NK-92 (cell line): ENCODE data around the gene CCDC106.

Experiments
- DNase-seq: peaks from one replicate; lab custom pipeline; 2025; ENCODE audit not compliant: unreplicated experiment; lab: John Stamatoyannopoulos, UW

CCDC106 gene

DNA sequence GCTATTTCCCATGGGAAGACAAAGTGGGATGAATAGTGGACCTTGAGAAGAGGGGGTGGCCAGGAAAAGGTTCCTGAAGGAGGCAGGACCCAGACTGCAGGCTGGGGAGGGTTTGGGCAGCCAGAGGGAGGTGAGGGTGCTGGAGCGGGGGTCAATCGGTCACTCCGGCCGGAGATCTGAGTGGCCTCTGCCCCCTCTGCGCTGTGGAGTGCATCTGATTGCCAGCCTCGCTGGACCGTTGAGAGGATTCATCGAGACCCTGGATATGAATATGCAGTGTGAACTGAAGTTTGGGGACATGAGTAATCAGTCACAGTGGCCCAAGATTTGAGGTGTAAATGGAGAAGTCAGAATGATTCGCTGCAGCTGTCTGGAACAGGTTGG, 12.7 kb upstream of the CCDC106 start:
- DNase-seq = no peak

DNA sequence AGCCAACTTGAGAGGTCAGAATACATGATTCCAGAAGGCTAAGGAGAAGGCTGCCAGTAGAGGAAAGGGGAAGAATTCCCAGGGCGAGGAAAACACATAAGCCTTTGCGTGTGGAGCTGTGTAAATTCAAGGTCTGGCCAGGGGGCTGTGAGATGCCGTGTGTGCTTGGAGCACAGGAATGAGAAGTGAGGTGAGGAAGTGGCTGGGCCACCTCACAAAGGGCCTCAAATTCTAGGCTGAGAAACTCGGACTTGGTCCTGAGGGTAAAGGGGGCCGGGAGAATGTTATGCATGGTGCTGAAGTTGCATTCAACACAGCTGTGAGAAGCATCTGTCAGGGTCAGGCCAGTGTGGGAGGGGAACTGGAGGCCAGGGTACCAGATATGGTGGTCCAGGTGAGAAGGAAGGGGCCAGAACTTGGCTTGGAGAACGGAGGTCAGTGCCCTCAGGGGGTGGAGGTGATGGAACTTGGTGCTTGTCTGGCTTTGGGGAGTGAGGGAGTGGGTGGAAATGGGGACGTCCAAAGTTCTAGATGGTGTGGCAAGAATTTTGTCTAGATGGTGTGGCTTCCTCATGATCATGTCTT, 12.1 kb upstream of the CCDC106 start:
- no peak for DNase-seq

DNA sequence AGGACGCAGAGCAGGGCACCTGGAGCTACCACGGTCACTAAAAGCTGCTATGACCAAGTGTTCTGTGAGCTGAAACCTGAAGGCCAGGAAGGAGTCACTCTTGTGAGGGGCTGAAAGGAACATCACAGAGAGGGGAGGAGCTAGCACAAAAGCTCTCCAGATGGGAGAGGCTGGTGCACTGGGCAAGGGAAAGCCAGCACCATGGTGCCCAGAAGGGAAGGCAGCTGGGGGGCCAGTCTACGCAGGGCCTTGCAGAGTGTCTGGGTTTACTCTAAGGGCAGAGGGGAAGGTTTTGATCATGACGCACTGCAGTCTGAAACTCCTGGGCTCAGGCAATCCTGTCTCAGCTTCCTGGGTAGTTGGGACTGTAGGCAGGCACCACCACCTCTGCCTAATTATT, 11.3 kb upstream of the CCDC106 start:
- no peak for DNase-seq

DNA sequence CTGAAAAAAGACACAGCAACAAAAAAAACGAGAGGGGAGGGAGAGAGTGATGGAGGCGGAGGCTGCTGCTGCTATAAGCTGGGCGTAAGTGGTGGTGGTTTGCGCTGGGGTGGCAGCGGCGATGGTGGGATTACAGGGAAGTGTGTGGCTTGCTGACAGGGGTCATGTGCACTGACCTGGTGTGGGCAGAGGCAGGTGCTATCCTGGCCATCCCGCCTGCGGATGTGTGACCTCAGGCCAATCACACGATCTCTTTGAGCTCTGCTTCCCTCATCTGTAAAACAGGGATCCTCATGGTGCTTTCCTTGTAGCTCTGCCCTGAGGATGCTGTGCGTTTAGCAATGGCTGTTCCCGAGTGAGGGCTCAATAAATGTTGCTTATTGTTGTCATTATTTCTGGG, 10.5 kb upstream of the CCDC106 start:
- DNase-seq = no peak

DNA sequence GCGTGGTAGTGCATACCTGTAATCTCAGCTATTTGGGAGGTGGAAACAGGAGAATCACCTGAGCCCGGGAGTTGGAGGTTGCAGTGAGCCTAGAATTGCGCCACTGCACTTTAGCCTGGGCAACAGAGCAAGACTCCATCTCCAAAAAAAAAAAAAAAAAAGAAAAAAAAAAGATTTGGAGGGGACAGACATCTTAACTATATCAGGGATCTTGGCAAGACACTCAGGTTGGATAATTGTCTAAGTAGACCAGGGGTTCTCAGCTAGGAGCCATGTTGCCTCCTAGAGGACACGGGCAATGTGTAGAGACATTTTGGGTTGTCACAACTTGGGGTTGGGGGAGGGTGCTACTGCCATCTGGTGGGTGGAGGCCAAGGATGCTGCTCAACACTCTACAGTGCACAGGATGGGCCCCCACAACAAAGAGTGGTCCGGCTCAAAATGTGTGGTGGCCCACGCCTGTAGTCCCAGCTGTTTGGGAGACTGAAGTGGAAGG, 9.1 kb upstream of the CCDC106 start:
- no peak for DNase-seq

DNA sequence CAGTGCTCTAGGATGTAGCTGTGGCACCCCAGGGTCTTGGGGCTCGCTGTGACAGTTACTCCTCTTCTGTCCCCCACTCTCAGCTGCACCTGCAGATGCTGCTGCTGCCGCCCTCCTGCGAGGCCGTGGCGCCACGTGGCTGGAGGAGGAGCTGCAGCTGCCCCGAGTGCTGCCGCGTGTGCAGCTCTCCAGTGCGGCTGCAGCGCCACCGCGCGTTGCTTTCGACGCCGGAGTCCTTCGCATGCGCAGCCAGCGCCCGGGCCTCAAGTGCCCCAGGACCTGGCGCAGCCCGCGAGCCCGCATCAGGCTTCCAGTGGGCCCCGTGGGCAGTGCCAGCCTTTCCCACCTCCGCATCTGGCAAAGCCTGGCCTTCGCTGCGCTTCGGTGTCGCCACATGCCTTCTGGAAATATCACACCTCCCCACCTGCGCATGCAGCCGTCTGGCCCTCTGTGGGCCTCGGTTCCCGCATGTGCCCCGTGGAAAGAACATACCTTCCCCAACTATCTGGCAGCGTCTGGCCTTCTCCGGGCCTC, 7.9 kb upstream of the CCDC106 start:
- no peak for DNase-seq

DNA sequence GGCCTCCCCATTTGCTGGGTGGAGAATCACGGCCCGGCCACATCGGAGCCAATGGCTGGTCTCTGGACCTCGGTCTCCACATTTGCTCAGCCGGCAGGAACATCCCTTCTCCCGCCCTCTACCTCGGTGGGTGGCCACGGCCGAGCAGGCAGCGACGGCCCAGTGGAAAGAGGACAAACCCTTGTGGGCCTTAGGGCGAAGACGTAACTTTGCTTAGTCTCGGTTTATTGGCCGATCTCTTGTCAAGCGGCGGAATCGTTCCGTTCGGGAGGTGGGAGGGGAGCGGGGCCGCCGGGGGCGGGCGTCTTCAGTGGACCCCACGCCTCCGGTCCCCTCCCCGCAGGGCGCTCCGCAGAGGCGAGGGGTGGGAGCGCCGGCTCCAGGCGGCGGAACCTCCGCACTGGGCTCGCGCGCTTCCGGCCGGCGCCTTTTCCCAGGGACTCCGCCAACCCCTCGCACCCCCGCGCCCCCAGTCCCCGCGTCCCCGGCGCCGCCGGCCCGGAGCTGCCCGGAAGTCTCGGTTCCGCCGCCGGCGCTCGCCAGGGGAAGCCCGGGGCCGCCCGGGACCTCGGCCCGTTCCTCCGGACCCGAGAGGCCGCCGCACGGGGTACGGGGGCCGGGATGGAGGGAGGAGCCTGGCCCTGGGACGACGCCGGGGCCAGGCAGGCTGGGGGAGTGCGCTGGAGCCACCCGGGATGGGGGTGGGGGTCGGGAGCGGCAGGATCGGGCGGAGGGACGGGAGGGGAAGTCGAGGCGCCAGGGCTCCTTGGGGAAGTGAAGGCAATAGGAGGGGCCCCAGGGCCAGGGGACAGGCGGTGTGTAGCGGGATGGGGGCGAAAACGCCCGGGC, 7.2 kb upstream of the CCDC106 start, which contains the start of gene ZNF580:
Gene ZNF580 (plus strand): TSS at position 426 of the 849 bp plus-strand sequence. CDS start 1,507 bp downstream, outside the sequence.
- DNase-seq = no peak

DNA sequence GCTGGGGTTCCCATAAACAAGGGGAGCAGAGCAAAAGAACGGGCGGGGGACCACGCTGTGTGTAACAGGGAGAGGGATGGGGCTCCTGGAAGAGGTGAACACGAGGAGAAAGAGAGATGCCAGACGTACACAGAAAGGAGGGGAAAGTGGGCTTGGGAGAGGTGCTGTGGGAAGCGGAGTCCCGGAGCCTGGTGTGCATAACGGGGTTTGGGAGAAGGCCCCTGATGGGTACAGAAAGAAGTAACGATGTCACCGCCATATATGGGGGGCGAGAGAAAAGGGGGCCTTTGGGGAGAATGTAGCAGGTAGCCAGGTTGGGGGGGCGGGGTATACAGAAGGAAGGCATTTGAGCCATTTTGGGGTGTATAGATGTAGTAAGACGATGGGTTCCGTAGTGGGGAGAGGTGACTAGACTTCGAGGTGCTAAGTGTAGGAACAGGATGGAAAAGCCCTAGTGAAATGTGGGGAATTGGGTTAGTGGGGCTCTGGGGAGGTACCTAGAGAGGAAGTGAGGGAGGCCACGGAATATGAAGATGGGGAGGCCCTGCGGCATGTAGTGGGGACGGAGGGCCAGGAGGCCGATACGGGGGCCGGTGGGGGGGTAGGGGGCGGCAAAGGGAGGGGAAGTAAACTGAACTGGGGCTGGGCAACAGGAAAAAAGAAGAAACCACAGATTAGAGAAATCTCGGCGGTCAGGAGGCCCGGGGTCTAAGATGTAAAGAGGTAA, 6.4 kb upstream of the CCDC106 start:
- no peak for DNase-seq

DNA sequence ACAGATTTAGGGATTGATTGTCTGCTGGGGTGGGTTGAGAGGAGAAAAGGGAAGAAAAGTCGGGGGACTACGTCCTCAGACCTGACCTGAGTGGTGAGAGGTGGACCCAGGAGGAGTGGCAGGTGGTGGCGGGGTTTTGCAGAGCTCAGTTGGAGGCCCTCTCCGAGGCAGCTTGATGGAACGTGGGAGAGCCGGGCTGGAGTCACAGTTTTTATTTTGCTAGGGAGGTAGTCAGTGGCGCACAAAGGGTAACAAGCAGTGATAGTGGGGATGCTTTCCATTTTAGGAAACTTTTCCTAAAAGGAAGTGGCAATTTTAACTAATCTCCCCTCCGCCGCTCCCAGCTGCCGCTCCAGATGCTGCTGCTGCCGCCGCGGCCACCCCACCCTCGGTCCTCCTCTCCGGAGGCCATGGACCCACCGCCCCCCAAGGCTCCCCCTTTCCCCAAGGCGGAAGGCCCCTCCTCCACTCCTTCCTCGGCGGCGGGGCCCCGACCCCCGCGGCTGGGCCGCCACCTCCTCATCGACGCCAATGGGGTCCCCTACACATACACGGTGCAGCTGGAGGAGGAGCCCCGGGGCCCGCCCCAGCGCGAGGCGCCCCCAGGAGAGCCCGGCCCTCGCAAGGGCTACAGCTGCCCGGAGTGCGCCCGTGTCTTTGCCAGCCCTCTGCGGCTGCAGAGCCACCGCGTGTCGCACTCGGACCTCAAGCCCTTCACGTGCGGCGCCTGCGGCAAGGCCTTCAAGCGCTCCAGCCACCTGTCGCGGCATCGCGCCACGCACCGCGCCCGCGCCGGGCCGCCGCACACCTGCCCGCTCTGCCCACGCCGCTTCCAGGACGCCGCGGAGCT, 5.6 kb upstream of the CCDC106 start:
- DNase-seq = no peak

DNA sequence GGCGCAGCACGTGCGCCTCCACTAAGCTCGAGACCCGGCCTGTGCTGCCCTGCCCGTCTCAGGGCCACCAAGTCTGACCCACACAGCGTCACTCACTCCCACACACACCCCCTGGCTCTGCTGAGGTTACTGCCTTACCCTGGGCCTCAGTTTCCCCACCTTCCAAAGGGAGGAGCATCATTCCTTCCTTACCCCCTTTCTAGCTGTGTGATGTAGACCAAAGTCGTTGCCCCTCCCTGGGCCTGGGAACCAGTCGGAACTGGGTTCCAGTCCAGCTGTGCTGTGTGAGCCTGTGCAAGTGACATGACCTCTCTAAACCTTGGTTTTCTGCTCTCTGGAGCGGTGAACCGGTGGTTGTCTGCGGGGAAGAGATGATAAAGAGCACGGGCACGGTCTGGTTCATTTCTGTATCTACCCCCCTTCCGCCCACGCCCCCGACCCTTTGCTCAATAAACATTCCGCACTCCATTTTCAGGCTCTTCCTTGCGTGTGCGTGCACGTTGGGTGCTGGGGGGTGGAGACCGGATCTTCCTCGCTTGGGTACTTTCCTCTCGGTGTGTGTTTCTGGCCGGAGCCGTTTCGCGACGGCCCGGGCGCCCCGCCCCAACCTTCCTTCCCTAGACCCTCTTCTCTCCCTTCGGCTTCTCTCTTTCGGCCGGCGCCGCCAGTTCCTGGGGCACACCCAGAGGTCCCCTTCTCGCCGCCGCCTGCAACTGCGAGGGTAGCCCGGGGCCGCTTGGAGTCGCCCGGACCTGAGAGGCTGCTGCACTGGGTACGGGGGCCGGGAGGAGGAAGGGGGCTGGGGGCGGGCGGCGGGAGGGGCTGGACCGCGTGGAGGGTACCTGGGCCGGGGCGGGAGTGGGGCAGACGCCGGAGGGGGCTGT, 4.8 kb upstream of the CCDC106 start, which contains the start of gene ZNF581:
Gene ZNF581 (plus strand): TSS at position 647 of the 884 bp plus-strand sequence. CDS start 923 bp downstream, outside the sequence.
- no peak for DNase-seq

DNA sequence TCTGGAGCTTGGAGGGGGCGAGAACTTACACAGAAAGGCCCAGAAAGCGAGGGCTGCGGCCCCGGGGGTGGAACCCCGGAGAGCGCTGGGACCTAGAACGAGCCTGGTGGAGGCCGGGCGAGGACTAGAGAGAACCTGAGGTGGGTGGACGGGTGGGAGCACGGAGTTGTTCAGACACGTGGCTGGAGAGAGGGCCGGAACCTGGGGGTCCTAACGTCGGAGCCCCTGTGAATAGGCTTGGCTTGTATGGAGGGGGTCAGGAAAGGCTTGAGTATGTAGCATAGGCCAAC, 4.2 kb upstream of the CCDC106 start:
- no peak for DNase-seq

DNA sequence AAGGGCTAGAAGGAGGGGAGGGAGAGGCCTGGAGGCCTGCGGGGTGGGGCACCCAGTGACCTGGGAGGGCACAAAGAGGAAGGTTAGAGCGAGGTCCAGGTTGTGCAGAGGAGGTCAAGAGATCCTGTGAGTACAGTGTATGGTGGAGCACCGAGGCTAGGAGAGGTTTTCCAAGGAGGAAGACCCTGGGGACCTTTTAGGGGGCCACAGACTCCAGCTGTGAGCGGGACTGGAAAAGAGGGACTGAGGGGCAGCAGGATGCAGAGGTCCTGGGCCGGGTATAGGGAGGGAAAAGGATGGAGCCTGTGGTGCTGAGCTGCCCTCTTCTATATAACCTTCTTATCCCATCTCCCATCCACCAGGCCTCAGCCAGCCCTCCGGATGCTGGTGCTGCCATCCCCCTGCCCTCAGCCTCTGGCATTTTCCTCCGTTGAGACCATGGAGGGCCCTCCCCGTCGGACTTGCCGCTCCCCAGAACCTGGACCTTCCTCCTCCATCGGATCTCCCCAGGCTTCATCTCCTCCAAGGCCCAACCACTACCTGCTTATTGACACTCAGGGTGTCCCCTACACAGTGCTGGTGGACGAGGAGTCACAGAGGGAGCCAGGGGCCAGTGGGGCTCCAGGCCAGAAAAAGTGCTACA, 3.7 kb upstream of the CCDC106 start:
- no peak for DNase-seq

DNA sequence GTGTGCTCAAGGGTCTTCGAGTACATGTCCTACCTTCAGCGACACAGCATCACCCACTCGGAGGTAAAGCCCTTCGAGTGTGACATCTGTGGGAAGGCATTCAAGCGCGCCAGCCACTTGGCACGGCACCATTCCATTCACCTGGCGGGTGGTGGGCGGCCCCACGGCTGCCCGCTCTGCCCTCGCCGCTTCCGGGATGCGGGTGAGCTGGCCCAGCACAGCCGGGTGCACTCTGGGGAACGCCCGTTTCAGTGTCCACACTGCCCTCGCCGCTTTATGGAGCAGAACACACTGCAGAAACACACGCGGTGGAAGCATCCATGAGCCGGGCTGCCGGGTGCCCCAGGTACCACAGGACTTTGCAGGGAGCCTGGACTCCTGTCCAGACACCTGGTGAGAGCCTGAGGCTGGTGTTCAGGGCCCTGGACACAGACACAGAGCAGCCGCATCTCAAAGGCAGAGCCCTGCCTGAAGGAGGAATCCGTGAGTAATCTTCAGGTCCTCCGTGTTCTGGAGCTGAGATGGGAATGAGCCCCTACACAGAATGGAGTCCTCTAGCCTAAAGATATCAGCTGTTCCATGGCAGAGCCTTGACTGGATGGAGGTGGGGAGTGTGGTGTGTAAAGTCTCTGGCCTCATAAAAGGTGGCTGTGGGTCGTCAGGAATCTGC, 3.0 kb upstream of the CCDC106 start:
- DNase-seq = no peak

DNA sequence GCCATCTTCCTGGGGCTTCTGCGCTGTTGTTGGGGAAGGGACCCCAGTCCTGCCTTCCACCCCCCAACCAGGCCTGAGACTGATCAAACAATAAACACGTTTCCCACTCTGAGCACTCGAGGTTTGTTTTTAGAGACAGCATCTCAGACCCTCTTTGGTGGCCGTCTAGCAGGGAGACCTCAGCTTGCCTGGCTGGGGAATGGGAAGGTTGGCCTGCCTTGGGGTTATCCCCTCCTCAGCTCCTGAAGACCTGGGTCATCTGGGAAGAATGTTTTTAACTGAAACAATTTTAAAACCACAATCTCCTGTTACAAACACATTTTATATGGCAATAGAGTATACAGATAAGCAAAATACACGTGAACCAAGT, 2.5 kb upstream of the CCDC106 start:
- no peak for DNase-seq

DNA sequence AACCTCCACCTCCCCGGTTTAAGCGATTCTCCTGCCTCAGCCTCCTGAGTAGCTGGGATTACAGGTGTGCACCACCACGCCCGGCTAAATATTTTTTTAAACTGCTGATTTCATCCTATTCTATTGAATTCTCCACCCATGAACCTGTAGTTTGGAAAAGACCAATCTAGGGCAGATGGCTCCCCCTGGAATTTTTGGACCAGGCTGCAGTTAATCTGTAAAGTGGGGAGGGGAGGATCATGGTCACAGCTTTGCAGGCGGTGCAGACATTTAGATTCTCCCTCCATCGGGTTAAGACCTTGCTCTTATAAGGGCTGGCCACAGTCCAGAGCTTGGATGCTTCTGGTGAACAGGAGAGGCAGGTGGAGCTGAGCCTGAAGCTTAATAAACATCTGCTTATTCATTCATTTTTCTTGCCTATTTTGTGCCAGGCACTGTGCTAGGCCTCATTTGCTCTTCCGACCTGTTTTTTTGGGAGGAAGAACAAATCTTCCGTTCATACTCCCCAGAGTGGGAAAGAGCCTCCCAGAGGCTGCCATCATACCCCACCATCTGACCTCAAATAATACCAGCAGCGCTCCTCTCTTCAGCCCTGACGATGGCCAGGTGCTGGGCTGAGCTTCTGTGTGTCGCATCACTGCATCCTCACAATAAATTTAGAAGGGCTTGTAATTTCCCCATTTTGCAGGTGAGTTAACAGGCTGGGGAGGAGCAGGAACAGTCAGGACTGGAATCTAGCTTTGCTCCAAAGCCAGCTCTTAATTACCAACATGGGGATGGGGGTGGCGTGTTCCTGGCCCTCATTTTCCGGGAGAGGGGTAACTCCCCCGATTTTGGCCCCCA, 902 bp upstream of the CCDC106 start:
- no peak for DNase-seq

DNA sequence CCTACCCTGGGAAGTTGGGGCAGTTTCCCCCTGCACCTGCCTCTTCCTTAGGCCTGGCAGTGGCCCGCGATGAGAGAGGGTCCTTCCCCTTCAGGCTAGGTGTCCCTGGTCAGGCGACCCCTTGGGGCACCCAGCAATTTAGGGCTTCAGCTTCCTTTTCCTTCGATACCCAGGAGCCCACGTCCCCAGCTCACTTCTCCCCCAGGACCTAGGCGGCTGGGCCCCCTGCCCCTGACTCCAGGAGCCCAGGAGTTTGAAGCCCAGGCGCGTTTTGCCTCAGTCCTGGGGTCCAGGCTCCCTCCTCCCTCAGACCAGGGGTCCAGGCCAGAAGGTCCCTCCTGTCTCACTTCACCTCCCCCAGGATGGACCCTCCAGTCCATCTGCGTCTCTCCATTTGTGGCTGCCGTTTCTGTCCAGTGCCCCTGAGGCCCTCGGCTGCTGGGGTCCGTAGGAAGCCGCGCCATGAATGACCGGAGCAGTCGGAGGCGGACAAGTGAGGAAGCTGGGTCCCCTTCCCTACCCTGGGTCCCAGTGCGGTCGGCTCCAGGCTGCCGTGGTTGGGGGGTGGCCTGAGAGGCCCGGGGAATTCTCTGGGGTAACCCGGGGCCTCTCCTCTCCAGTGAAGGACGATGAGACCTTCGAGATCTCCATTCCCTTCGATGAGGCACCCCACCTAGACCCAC, 714 bp downstream of the CCDC106 start:
- DNase-seq = no peak
